Mucosa of descending colon (tissue), 3 donors: ENCODE results near the gene TIMM13. TPM values are rescaled to one million over a fixed set of nuclear protein-coding genes. Genes with fewer than 3 reads are reported as not detected.

Experiments
- ATAC-seq: fragments of 200-7000 bp; cut with Tn5 transposase; one replicate; pipeline ENCODE4 v1.9.1; 2020; ENCODE audit warnings: mild to moderate bottlenecking, moderate library complexity
- DNase-seq, 3 donors: peaks; one replicate each; pipeline ENCODE4 v3.0.0-alpha.2; 2020
- H3K36me3 ChIP-seq: fragments of 200-600 bp; one replicate; pipeline ENCODE4 v1.8.0; 2021; ENCODE audit warnings: low read depth, mild to moderate bottlenecking
- H3K4me1 ChIP-seq: fragments of 200-600 bp; one replicate; pipeline ENCODE4 v1.8.0; 2021; ENCODE audit warnings: low read depth, mild to moderate bottlenecking
- H3K4me3 ChIP-seq: fragments of 200-600 bp; one replicate; pipeline ENCODE4 v1.8.0; 2021; ENCODE audit warnings: mild to moderate bottlenecking
- H3K9me3 ChIP-seq: fragments of 200-600 bp; one replicate; pipeline ENCODE4 v1.8.0; 2021; ENCODE audit warnings: mild to moderate bottlenecking
- intact Hi-C, 2 donors: fragments of 100-400 bp; cut with DNase I in 1 of 2; cut with micrococcal nuclease in 1 of 2; formaldehyde crosslinking; loops; one replicate each; pipeline versions ENCODE4 v1.11.0 to v1.11.1; 2022; cut with DNase I, micrococcal nuclease
- total RNA-seq, 3 donors: library from RNA; stranded (reverse); fragmentation: NEBNext Ultra II Directional in 2 of 3; extraction: Animal tissue kit (Norgen Biotek cat#: 25700) in 2 of 3; gene quantifications; one replicate each; pipeline versions ENCODE4 v1.2.1 to v1.2.4, GENCODE V29; 2021 to 2023
- TF ChIP-seq, protein P1 (sequence below): fragments of 200-600 bp; IDR thresholded peaks from one replicate; pipeline ENCODE4 v1.8.0; 2022; ENCODE audit warnings: antibody characterized with exemption, mild to moderate bottlenecking
- donor health status: DM: no; HTN: no; CAD: no; lungs with moderate emphysema.
- donor health status: DM: no; HTN: no; CAD: no.
- donor health status: DM: no; HTN: yes; CAD: no.

Gene TIMM13
- total RNA-seq, 3 donors from 2014 or later, result 75.4 to 130 (median 104) TPM

DNA sequence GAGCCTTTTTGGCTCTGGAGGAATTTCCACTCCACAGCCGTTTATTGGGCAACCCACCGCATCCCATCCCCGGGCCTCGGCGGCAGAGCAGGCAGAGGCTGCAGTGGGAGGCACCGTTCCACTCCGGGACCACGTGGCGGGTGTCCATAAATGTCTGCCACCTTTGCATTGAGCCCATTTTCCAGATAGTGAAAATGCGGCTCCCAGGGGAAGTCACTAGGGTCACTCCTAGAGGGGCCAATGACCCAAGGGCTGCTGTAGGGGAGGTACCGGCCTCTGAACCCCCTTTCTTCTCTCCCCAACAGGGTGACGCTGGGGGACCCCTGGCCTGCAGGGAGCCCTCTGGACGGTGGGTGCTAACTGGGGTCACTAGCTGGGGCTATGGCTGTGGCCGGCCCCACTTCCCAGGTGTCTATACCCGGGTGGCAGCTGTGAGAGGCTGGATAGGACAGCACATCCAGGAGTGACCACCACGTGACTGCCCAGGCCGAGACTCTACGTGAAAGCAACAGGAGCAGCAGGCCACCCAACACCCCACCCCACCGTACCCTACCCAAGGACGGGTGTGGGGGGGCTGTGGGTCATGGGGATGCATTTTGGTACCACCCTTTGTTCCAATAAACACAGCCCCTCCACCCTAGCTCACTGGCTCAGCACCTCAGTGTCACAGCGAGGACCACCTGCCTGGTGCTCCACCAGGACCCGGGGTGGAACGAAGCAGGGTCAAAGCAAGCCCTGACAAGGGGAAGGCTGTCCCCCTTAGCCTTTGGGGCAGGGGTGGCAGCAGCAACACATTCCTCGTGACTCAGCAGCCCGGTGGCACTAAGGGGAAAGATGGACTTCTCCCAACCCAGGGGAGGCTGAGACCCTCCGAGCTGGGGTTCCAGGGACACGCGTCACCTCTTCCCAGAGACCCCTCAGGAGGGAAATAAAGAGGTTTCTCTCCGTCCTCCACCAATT, 1.5 kb downstream of the TIMM13 start:
- DNase-seq, result no peak

DNA sequence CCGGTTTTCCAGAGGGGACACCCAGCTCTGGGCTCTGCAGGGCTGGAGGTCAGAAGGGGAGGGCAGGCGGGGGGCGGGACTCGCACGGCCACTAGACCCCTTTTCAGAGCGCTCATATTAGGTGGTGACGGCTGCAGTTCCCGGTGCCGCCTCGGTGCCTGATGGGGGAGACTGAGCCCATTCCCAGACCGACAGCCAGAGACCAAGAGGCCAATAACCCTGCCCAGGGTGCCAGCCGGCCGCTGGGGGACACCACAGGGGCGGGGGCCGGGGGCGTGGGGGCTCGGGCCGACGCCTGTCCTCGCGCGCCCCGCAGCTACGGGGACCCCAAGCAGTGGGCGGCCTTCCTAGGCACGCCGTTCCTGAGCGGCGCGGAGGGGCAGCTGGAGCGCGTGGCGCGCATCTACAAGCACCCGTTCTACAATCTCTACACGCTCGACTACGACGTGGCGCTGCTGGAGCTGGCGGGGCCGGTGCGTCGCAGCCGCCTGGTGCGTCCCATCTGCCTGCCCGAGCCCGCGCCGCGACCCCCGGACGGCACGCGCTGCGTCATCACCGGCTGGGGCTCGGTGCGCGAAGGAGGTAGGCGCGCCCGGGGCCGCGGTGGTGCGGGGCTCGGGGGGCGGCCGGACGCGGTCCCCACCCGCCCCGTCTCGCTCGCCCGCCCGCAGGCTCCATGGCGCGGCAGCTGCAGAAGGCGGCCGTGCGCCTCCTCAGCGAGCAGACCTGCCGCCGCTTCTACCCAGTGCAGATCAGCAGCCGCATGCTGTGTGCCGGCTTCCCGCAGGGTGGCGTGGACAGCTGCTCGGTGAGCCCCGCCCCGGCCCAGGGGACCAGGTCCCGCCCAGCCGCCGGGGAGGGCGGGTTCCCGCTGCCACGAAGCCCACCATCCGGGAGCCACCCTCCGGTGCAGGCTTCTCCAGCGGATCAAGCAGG, 2.4 kb downstream of the TIMM13 start:
- Histone ChIP-seq H3K4me3 (no peak overlapping the region), H3K9me3 (no peaks in the 10 kb centered on the region), H3K36me3 (no peaks in the 10 kb centered on the region), H3K4me1 (peaks cover 22% of the 10 kb centered on the region)
- TF ChIP-seq, protein P1, sequence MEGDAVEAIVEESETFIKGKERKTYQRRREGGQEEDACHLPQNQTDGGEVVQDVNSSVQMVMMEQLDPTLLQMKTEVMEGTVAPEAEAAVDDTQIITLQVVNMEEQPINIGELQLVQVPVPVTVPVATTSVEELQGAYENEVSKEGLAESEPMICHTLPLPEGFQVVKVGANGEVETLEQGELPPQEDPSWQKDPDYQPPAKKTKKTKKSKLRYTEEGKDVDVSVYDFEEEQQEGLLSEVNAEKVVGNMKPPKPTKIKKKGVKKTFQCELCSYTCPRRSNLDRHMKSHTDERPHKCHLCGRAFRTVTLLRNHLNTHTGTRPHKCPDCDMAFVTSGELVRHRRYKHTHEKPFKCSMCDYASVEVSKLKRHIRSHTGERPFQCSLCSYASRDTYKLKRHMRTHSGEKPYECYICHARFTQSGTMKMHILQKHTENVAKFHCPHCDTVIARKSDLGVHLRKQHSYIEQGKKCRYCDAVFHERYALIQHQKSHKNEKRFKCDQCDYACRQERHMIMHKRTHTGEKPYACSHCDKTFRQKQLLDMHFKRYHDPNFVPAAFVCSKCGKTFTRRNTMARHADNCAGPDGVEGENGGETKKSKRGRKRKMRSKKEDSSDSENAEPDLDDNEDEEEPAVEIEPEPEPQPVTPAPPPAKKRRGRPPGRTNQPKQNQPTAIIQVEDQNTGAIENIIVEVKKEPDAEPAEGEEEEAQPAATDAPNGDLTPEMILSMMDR, result no peak
- intact Hi-C loops, result no loop called here
- DNase-seq (no peak), ATAC-seq (no peak)

More for the DNA sequence above, 1.5 kb downstream of the TIMM13 start:
- no peaks in the 10 kb centered on the region for H3K9me3 ChIP-seq
- ATAC-seq, result no peak
- H3K4me1 ChIP-seq, result peaks cover 22% of the 10 kb centered on the region
- intact Hi-C loops, result no loop called here
- TF ChIP-seq, protein P1, result no peak
- H3K36me3 ChIP-seq, result no peaks in the 10 kb centered on the region
- H3K4me3 ChIP-seq, result no peak overlapping the region

DNA sequence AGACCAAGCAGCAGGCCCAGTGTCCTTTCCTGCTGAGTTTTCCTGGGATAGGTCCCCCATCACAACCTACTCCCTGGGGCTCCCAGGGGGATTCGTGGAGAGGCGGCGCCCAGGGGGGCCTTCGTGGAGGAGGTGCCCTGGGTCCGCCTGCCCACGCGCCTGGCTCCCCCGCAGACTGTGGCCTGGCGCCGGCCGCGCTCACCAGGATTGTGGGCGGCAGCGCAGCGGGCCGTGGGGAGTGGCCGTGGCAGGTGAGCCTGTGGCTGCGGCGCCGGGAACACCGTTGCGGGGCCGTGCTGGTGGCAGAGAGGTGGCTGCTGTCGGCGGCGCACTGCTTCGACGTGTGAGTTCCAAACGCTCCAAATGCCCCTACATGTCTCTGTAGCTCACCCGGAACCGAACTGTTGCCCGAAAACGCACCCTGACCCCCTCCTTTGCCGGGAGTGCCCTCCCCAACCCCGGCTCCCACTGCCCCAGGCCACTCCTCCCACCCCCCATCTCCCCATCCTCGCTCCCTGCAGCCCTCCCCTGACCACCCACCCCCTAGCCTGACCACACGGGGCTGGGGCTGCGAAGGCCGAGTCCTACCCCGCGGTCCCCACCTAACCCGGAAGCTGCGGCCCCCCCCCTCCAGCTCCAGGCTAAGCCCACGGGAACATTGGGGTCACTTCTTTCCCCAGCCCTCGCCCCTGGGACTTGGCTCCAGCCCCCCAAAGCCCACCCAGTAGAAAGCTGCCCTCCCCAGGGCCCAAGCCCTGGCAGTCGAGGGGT, 3.3 kb downstream of the TIMM13 start:
- H3K4me3 ChIP-seq, result no peak overlapping the region
- no peaks in the 10 kb centered on the region for H3K9me3 ChIP-seq
- no peak for ATAC-seq
- no peak for DNase-seq
- intact Hi-C loops, result no loop called here
- H3K4me1 ChIP-seq, result peaks cover 22% of the 10 kb centered on the region
- no peaks in the 10 kb centered on the region for H3K36me3 ChIP-seq
- TF ChIP-seq, protein P1, result no peak

DNA sequence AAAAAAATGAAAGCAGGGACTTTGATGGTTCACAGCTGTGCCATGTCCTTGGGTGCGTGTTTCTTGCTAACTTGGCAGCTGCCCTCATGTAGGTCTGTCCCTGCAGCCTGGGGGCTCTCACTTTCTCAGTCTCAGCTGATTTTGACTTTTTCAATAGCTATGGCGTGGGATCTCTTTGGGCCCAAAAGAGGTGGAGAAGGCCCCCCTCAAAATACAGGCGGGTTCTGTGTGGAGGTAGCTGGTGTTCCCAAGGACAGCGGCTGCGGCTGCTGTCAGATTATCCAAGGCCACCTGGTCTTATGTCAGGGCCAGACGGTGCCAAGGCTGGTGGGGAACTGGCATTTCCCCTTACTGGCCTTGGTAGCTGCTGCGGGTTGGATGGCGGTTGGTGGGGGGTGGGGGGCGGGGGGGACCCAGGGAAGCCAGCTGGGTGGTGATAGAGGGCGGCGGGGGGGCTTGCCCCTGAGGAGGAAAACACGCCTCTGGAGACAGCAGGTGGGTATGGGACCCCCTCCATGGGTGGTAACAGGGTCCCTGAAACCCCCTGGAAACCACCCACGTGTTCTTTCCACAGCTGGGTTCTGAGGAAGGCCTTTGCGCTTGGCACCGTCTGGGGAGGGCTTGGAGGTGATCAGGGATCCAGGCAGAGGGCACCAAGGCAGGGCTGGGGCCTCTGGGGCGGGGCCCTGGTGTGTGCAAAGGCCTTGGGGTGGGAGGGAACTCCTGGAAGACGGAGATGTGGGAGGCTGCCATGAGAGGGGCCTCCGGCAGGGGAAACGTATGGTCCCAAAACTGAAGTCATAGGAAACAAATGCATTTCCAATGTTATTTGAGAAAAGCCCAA, 4.1 kb downstream of the TIMM13 start:
- Histone ChIP-seq H3K4me1 (peaks cover 19% of the 10 kb centered on the region), H3K36me3 (no peaks in the 10 kb centered on the region), H3K4me3 (no peak overlapping the region), H3K9me3 (no peaks in the 10 kb centered on the region)
- no peak for DNase-seq
- TF ChIP-seq, protein P1, result no peak
- no peak for ATAC-seq
- intact Hi-C loops, result no loop called here
